Measurements from ENCODE around the gene IGSF9B.
"Not testable (repeated sequence)": the region's sequence is repeated elsewhere in the genome, so short reads cannot be mapped to it uniquely, and the experiment has no call there.

IGSF9B gene, protein sequence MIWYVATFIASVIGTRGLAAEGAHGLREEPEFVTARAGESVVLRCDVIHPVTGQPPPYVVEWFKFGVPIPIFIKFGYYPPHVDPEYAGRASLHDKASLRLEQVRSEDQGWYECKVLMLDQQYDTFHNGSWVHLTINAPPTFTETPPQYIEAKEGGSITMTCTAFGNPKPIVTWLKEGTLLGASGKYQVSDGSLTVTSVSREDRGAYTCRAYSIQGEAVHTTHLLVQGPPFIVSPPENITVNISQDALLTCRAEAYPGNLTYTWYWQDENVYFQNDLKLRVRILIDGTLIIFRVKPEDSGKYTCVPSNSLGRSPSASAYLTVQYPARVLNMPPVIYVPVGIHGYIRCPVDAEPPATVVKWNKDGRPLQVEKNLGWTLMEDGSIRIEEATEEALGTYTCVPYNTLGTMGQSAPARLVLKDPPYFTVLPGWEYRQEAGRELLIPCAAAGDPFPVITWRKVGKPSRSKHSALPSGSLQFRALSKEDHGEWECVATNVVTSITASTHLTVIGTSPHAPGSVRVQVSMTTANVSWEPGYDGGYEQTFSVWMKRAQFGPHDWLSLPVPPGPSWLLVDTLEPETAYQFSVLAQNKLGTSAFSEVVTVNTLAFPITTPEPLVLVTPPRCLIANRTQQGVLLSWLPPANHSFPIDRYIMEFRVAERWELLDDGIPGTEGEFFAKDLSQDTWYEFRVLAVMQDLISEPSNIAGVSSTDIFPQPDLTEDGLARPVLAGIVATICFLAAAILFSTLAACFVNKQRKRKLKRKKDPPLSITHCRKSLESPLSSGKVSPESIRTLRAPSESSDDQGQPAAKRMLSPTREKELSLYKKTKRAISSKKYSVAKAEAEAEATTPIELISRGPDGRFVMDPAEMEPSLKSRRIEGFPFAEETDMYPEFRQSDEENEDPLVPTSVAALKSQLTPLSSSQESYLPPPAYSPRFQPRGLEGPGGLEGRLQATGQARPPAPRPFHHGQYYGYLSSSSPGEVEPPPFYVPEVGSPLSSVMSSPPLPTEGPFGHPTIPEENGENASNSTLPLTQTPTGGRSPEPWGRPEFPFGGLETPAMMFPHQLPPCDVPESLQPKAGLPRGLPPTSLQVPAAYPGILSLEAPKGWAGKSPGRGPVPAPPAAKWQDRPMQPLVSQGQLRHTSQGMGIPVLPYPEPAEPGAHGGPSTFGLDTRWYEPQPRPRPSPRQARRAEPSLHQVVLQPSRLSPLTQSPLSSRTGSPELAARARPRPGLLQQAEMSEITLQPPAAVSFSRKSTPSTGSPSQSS (N-terminal part only)

DNA sequence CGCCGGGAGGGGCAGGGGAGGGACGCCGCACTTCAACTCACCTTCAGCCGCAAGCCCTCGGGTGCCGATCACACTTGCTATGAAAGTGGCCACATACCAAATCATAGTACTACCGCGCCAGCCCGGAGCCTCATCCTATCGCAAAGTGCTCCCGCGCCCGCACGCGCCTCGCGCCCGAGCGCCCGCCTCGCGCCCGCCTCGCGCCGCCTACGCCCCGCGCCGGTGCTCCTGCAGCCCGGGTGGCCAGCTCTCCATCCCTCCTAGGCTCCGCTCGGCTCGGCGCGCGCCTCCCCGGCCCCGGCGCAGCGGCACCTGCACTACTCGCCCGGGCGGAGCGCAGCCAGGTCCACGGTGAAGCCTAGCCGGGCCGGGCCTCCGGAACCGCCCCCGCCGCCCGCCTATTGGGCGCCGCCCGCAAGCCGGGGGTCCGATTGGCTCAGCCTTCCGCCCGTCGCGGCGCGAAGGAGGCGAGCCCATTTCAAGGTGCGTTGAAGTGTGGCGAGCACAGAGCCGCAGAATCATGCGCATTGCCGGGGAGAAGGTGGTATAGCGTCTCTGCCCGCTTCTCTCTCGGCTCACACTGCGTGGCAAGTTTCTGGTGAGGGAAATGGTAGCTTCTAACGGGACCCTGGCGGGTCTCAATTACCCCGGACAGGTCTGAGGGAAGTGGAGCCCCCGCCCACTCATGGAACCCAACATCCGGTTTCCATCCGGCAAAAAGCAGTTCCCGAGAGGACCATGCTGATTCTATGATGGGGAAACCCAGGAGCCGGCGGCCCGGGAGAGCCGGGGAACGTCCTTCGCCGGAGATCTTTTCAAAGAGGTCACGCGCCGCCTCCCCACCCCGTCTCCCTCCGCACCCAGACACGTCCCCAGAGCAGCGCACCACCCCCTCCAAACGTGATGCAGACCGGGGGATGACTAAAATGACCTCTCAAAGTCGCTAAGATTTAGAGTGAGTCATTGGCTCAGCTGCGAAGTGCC lies at the start of gene IGSF9B:
TSS of gene IGSF9B (minus strand) at position 319 of the 984 bp plus-strand sequence. CDS start at position 105, 214 bp downstream.
- peak; percentile 77 to 85 (median 78) for DNase-seq (ENCODE audit: low read depth in 2 of 3, low spot score in 2 of 3)

DNA sequence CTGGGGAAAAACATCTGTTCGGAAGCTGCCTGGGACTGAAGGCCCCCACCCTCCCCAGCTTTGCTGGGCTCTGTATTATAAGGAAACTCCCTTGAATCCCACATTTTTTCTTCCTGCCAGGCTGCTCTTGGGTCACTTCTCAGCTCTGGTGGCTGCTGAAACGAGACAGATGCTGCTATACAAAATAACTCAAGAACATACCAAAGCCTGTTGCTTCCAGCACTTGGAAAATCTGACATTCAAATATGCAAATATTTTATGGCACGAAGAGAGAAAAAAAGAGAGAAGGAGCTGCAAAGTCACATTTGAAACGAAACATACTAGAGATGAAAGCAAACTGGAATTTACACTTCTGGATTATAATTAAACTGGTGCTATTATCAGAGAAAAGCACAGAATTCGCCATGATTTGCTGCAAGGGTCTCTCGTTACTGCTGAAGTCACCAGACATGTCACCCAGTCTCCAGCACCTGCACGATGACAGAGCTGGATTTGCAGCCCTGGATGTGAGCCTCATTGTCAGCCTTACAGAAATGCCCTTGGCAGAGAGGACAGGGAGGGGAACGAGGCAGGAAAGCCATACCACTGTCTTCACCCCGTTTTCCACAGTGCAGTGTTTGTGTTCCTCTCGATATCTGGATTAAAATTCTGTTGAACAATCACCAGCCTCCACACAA lies 47.9 kb upstream of the IGSF9B start:
- no peak for DNase-seq (ENCODE audit: low read depth in 2 of 3, low spot score in 2 of 3)

GRCh38 chr11:134003792-134004495 lies 47.2 kb upstream of the IGSF9B start:
- no peak for DNase-seq (ENCODE audit: low read depth in 2 of 3, low spot score in 2 of 3)

DNA sequence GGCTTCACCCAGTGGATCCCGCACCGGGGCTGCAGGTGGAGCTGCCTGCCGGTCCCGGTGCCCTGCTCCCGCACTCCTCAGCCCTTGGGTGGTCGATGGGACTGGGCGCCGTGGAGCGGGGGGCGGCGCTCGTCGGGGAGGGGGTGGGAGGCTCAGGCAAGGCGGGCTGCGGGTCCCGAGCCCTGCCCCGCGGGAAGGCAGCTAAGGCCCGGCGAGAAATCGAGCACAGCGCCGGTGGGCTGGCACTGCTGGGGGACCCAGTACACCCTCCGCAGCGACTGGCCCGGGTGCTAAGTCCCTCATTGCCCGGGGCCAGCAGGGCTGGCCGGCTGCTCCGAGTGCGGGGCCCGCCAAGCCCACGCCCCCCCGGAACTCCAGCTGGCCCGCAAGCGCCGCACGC lies 46.1 kb upstream of the IGSF9B start:
- DNase-seq (ENCODE audit: low read depth in 2 of 3, low spot score in 2 of 3) = not testable (repeated sequence)

GRCh38 chr11:134002338-134002737 lies 45.6 kb upstream of the IGSF9B start:
- DNase-seq (ENCODE audit: low read depth in 2 of 3, low spot score in 2 of 3) = not testable (repeated sequence)

- no peak for DNase-seq (ENCODE audit: low read depth in 2 of 3, low spot score in 2 of 3)
Measured at GRCh38 chr11:134001596-134001995, 44.8 kb upstream of the IGSF9B start.

- DNase-seq (ENCODE audit: low read depth in 2 of 3, low spot score in 2 of 3) = no peak
Measured at GRCh38 chr11:134001088-134001487, 44.3 kb upstream of the IGSF9B start.

GRCh38 chr11:133999355-133999754 lies 42.6 kb upstream of the IGSF9B start:
- DNase-seq (ENCODE audit: low read depth in 2 of 3, low spot score in 2 of 3) = no peak

GRCh38 chr11:133997554-133997953 lies 40.8 kb upstream of the IGSF9B start:
- no peak for DNase-seq (ENCODE audit: low read depth in 2 of 3, low spot score in 2 of 3)

GRCh38 chr11:133996671-133997070 lies 39.9 kb upstream of the IGSF9B start:
- no peak for DNase-seq (ENCODE audit: low read depth in 2 of 3, low spot score in 2 of 3)

DNA sequence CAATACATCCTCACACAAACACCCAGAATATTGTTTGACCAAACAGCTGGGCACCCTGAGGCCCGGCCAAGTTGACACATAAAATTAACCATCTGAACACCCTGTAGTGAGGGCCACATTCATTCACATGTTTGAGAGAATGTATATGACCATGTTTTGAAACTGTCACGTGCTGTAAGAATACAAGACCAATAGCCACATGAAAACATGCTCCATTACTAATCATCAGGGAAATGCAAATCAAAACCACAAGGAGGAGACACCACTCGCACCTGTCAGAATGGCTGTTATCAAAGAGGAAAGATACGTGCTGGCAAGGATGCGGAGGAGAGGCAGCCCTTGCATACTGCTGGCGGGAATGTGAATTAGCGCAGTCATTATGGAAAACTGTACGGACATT lies 38.3 kb upstream of the IGSF9B start:
- DNase-seq (ENCODE audit: low read depth in 2 of 3, low spot score in 2 of 3) = no peak

- DNase-seq (ENCODE audit: low read depth in 2 of 3, low spot score in 2 of 3) = no peak
Measured at GRCh38 chr11:133993921-133994320, 37.2 kb upstream of the IGSF9B start.

GRCh38 chr11:133993107-133993506 lies 36.3 kb upstream of the IGSF9B start:
- no peak for DNase-seq (ENCODE audit: low read depth in 2 of 3, low spot score in 2 of 3)

DNA sequence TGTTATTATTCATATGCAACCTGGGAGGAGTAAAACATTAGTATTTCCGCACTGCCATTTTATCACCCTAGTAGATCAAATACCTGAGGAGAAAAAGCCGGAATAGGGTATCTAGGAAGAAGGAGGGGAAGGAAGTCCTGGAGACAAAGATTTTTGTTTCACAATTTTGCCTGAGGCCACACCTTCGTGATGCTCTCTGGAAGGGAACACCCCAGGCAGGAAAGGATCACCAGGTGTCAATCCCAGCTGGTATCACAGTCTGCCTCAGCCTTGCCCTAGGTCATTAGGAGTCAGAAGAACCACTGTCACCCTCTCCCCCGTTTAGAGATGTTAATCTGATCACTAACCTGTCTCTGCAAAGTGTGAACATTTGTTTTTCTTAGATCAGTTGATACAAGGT lies 35.4 kb upstream of the IGSF9B start:
- no peak for DNase-seq (ENCODE audit: low read depth in 2 of 3, low spot score in 2 of 3)

GRCh38 chr11:133991101-133991500 lies 34.3 kb upstream of the IGSF9B start:
- no peak for DNase-seq (ENCODE audit: low read depth in 2 of 3, low spot score in 2 of 3)

- no peak for DNase-seq (ENCODE audit: low read depth in 2 of 3, low spot score in 2 of 3)
Measured at GRCh38 chr11:133990501-133990900, 33.7 kb upstream of the IGSF9B start.

GRCh38 chr11:133988686-133989410 lies 32.1 kb upstream of the IGSF9B start:
- no peak for DNase-seq (ENCODE audit: low read depth in 2 of 3, low spot score in 2 of 3)

GRCh38 chr11:133987171-133987570 lies 30.4 kb upstream of the IGSF9B start:
- no peak for DNase-seq (ENCODE audit: low read depth in 2 of 3, low spot score in 2 of 3)
